ENCODE data around the gene GIMAP4. TPM values are rescaled to one million over a fixed set of nuclear protein-coding genes. Genes with fewer than 3 reads are reported as not detected.

Gene GIMAP4
- total and polyA plus RNA-seq, 2 donors (not counting 1 experiment from before 2014, with no cell fraction given): not detected

DNA sequence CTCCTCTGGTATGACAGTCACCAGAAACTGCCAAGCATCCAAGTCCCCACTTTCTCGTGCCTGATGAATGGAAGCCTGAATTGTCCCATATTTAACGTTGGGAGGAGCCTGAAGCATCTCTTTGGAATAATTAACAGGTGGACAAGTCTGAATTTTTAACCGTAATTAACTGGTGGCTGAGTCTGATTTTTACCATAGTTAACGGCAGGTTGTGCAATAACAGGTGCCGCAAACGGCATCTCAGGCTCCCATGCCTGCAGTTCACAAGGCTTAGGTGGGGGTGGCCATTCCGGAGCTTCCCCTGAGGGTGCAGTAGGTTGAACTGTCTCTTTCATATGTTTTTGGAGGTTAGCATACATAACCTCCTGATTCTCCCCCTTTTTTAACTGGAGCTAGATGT, 2.0 kb upstream of the GIMAP4 start:
- Histone ChIP-seq H3K9ac (ENCODE audit: insufficient read depth, low read length) (no peak overlapping the region), H3K27ac (ENCODE audit: insufficient read depth, low read length) (no peak overlapping the region), H3K36me3 (ENCODE audit: control insufficient read depth, insufficient read depth, low read length) (no peaks in the 10 kb centered on the region), H3K27me3 (ENCODE audit: control insufficient read depth, insufficient read depth, low read length) (no peaks in the 10 kb centered on the region), H3K4me3 (replicated peaks in 1 of 4; ENCODE audit: control extremely low read depth in 1 of 4, insufficient read depth in 1 of 4, low read depth in 3 of 4, low read length in 4 of 4) (no peak overlapping the region), H3K4me1 (ENCODE audit: control insufficient read depth, extremely low read depth, insufficient read depth, low read length) (no peaks in the 10 kb centered on the region), H2AFZ (ENCODE audit: low read length) (no peak overlapping the region), H4K20me1 (ENCODE audit: control insufficient read depth, extremely low read depth, insufficient read depth, low read length) (no peaks in the 10 kb centered on the region), H3K9me3 (ENCODE audit: control insufficient read depth, insufficient read depth, low read depth, low read length) (no peaks in the 10 kb centered on the region), H3K4me2 (ENCODE audit: extremely low read depth, insufficient read depth, low read length) (no peak overlapping the region), H3K79me2 (ENCODE audit: control insufficient read depth, insufficient read depth, low read length) (no peaks in the 10 kb centered on the region)
- no peak for TF ChIP-seq EZH2 (IDR thresholded peaks at IDR 0.05; ENCODE audit: low read length, missing control alignments)
- DNase-seq (ENCODE audit: low read depth in 2 of 2): no peak

DNA sequence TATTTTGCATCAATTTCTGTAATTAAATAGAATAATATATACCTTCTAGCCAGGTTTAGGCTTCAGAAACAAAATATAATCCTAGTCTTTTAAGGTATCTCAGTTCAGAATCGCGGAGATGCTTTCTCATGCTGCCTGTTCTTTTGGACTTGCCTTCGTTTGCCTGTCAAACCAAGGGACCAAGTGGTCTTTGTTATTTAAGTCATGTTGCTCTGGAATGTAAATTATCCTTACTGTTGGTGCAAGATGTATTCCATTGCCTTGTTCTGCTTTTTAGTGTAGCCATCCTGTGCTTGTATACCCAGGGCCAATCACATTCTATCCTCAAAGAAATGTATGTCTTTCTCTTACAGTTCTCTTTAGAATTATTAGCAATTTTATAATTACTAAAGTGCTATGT, 1.1 kb upstream of the GIMAP4 start:
- H3K27me3 ChIP-seq (ENCODE audit: control insufficient read depth, insufficient read depth, low read length): no peaks in the 10 kb centered on the region
- no peak overlapping the region for H3K4me3 ChIP-seq (replicated peaks in 1 of 4; ENCODE audit: control extremely low read depth in 1 of 4, insufficient read depth in 1 of 4, low read depth in 3 of 4, low read length in 4 of 4)
- H3K27ac ChIP-seq (ENCODE audit: insufficient read depth, low read length): no peak overlapping the region
- H4K20me1 ChIP-seq (ENCODE audit: control insufficient read depth, extremely low read depth, insufficient read depth, low read length): no peaks in the 10 kb centered on the region
- H3K9me3 ChIP-seq (ENCODE audit: control insufficient read depth, insufficient read depth, low read depth, low read length): no peaks in the 10 kb centered on the region
- TF ChIP-seq EZH2 (IDR thresholded peaks at IDR 0.05; ENCODE audit: low read length, missing control alignments): no peak
- TF ChIP-seq, protein P1, sequence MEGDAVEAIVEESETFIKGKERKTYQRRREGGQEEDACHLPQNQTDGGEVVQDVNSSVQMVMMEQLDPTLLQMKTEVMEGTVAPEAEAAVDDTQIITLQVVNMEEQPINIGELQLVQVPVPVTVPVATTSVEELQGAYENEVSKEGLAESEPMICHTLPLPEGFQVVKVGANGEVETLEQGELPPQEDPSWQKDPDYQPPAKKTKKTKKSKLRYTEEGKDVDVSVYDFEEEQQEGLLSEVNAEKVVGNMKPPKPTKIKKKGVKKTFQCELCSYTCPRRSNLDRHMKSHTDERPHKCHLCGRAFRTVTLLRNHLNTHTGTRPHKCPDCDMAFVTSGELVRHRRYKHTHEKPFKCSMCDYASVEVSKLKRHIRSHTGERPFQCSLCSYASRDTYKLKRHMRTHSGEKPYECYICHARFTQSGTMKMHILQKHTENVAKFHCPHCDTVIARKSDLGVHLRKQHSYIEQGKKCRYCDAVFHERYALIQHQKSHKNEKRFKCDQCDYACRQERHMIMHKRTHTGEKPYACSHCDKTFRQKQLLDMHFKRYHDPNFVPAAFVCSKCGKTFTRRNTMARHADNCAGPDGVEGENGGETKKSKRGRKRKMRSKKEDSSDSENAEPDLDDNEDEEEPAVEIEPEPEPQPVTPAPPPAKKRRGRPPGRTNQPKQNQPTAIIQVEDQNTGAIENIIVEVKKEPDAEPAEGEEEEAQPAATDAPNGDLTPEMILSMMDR (conservative IDR thresholded peaks at IDR 0.05 in 1 of 2, IDR thresholded peaks at IDR 0.05 in 1 of 2; ENCODE audit: low read depth in 1 of 2, low read length in 2 of 2): no peak
- no peaks in the 10 kb centered on the region for H3K36me3 ChIP-seq (ENCODE audit: control insufficient read depth, insufficient read depth, low read length)
- DNase-seq (ENCODE audit: low read depth in 2 of 2): no peak
- no peak overlapping the region for H3K4me2 ChIP-seq (ENCODE audit: extremely low read depth, insufficient read depth, low read length)
- no peak overlapping the region for H2AFZ ChIP-seq (ENCODE audit: low read length)
- H3K79me2 ChIP-seq (ENCODE audit: control insufficient read depth, insufficient read depth, low read length): no peaks in the 10 kb centered on the region
- no peak overlapping the region for H3K9ac ChIP-seq (ENCODE audit: insufficient read depth, low read length)
- no peaks in the 10 kb centered on the region for H3K4me1 ChIP-seq (ENCODE audit: control insufficient read depth, extremely low read depth, insufficient read depth, low read length)

DNA sequence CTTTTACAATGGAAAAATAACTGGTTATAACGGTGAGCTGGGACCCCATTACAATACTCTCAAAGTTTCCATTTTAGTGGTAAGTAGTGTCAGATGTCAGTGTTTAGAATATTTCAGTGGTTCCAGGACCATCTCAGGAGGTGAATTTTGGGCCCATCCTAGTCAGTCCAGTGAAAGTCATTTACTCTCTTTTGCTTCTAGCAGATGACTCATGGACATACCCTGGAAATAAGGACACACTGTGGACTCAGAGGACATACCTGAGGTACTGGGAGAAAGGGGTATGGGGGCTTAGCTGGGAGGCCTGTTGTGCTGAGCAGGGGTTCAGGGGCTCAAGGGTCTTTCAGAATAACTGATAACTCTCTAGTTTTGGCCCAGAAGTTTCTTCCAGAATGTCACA, 618 bp upstream of the GIMAP4 start:
- Histone ChIP-seq H3K36me3 (ENCODE audit: control insufficient read depth, insufficient read depth, low read length) (no peaks in the 10 kb centered on the region), H3K9me3 (ENCODE audit: control insufficient read depth, insufficient read depth, low read depth, low read length) (no peaks in the 10 kb centered on the region), H3K27ac (ENCODE audit: insufficient read depth, low read length) (no peak overlapping the region), H3K9ac (ENCODE audit: insufficient read depth, low read length) (no peak overlapping the region), H3K79me2 (ENCODE audit: control insufficient read depth, insufficient read depth, low read length) (no peaks in the 10 kb centered on the region), H3K4me3 (replicated peaks in 1 of 4; ENCODE audit: control extremely low read depth in 1 of 4, insufficient read depth in 1 of 4, low read depth in 3 of 4, low read length in 4 of 4) (no peak overlapping the region), H3K4me2 (ENCODE audit: extremely low read depth, insufficient read depth, low read length) (no peak overlapping the region), H2AFZ (ENCODE audit: low read length) (no peak overlapping the region), H4K20me1 (ENCODE audit: control insufficient read depth, extremely low read depth, insufficient read depth, low read length) (no peaks in the 10 kb centered on the region), H3K4me1 (ENCODE audit: control insufficient read depth, extremely low read depth, insufficient read depth, low read length) (no peaks in the 10 kb centered on the region), H3K27me3 (ENCODE audit: control insufficient read depth, insufficient read depth, low read length) (no peaks in the 10 kb centered on the region)
- no peak for DNase-seq (ENCODE audit: low read depth in 2 of 2)
- TF ChIP-seq EZH2 (IDR thresholded peaks at IDR 0.05; ENCODE audit: low read length, missing control alignments): no peak
- TF ChIP-seq, protein P1 (conservative IDR thresholded peaks at IDR 0.05 in 1 of 2, IDR thresholded peaks at IDR 0.05 in 1 of 2; ENCODE audit: low read depth in 1 of 2, low read length in 2 of 2): no peak

Measured in fibroblast of lung (primary cell).